Liver (tissue), 9 donors: Measurements from ENCODE around the gene RFPL4AL1. TPM values are rescaled to one million over a fixed set of nuclear protein-coding genes. Genes with fewer than 3 reads are reported as not detected.

Experiments
- DNase-seq: peaks from one replicate; pipeline ENCODE4 v3.0.0-alpha.2; 2017; ENCODE audit warnings: low spot score
- H3K27ac ChIP-seq, 2 donors: one replicate each; pipeline ENCODE4 v1.7.0; 2013; ENCODE audit warnings: inconsistent platforms in 2 of 2, low read length in 2 of 2, control low read depth in 1 of 2, low read depth in 1 of 2, mild to moderate bottlenecking in 1 of 2
- H3K27me3 ChIP-seq, 4 donors: one replicate each; pipeline versions ENCODE4 v1.6.1 to v1.7.0; 2013; ENCODE audit warnings: low read length in 3 of 4, inconsistent platforms in 1 of 4, mild to moderate bottlenecking in 1 of 4, moderate library complexity in 1 of 4; ENCODE audit not compliant: control insufficient read depth in 4 of 4, insufficient read depth in 4 of 4
- H3K36me3 ChIP-seq, 4 donors: one replicate each; pipeline versions ENCODE4 v1.6.1 to v1.7.0; 2013; ENCODE audit warnings: low read length in 3 of 4, mild to moderate bottlenecking in 3 of 4, low read depth in 1 of 4, moderate library complexity in 1 of 4; ENCODE audit not compliant: control insufficient read depth in 4 of 4, insufficient read depth in 3 of 4
- H3K4me1 ChIP-seq, 4 donors: one replicate each; pipeline versions ENCODE4 v1.6.1 to v1.7.0; 2013; ENCODE audit warnings: low read length in 3 of 4, mild to moderate bottlenecking in 3 of 4, moderate library complexity in 1 of 4; ENCODE audit not compliant: control insufficient read depth in 4 of 4, insufficient read depth in 4 of 4
- H3K4me3 ChIP-seq, 3 donors: one replicate each; pipeline versions ENCODE4 v1.6.1 to v1.7.0; 2013; ENCODE audit warnings: low read length in 3 of 3, control low read depth in 1 of 3, low read depth in 1 of 3, mild to moderate bottlenecking in 1 of 3
- H3K9ac ChIP-seq, 2 donors: one replicate each; pipeline ENCODE4 v1.7.0; 2013; ENCODE audit warnings: low read length in 2 of 2, mild to moderate bottlenecking in 2 of 2, moderate library complexity in 2 of 2, control low read depth in 1 of 2, low read depth in 1 of 2
- H3K9me3 ChIP-seq, 4 donors: one replicate each; pipeline versions ENCODE4 v1.6.1 to v1.7.0; 2013; ENCODE audit warnings: low read length in 3 of 4; ENCODE audit not compliant: control insufficient read depth in 4 of 4
- CTCF ChIP-seq: fragments of 150-350 bp; IDR thresholded peaks from 2 replicates; pipeline ENCODE4 v1.5.1; 2017; ENCODE audit warnings: improper control_type of control experiment, low read depth, low read length; ENCODE audit not compliant: missing input control
- EGR1 ChIP-seq, 2 donors: IDR thresholded peaks; 2 replicates each; pipeline ENCODE4 v1.6.1; 2016 to 2018; ENCODE audit warnings: antibody characterized with exemption in 2 of 2, low read depth in 2 of 2
- FOXA1 ChIP-seq: IDR thresholded peaks from 2 replicates; pipeline ENCODE4 v1.6.1; 2016; ENCODE audit warnings: antibody characterized with exemption
- GABPA ChIP-seq, 2 donors: IDR thresholded peaks in 1 of 2; conservative IDR thresholded peaks in 1 of 2; 2 replicates each; pipeline ENCODE4 v1.6.1; 2016; ENCODE audit warnings: antibody characterized with exemption in 2 of 2, mild to moderate bottlenecking in 1 of 2, moderate library complexity in 1 of 2
- HNF4A ChIP-seq, 2 donors: conservative IDR thresholded peaks; 2 replicates each; pipeline ENCODE4 v1.6.1; 2016; ENCODE audit warnings: antibody characterized with exemption in 2 of 2, mild to moderate bottlenecking in 2 of 2
- HNF4G ChIP-seq: IDR thresholded peaks from 2 replicates; pipeline ENCODE4 v1.6.1; 2016; ENCODE audit warnings: antibody characterized with exemption
- JUND ChIP-seq, 2 donors: IDR thresholded peaks; 2 replicates each; pipeline ENCODE4 v1.6.1; 2016; ENCODE audit warnings: antibody characterized with exemption in 2 of 2
- MAX ChIP-seq: IDR thresholded peaks from 2 replicates; pipeline ENCODE4 v1.6.1; 2016; ENCODE audit warnings: antibody characterized with exemption
- REST ChIP-seq: IDR thresholded peaks from 2 replicates; pipeline ENCODE4 v1.6.1; 2016; ENCODE audit warnings: antibody characterized with exemption, mild to moderate bottlenecking
- RXRA ChIP-seq, 2 donors: IDR thresholded peaks; 2 replicates each; pipeline ENCODE4 v1.6.1; 2017 to 2018; ENCODE audit warnings: antibody characterized with exemption in 2 of 2, mild to moderate bottlenecking in 1 of 2
- TAF1 ChIP-seq: conservative IDR thresholded peaks from 2 replicates; pipeline ENCODE4 v1.6.1; 2016; ENCODE audit warnings: antibody characterized with exemption, mild to moderate bottlenecking
- YY1 ChIP-seq: IDR thresholded peaks from 2 replicates; pipeline ENCODE4 v1.6.1; 2016; ENCODE audit warnings: antibody characterized with exemption, mild to moderate bottlenecking
- WGBS: extraction: QIAGEN DNeasy Blood & Tissue Kit; methylation state at CpG from one replicate; pipeline ENCODE4 v1.1.7; 2013; 5-methylcytosine and 5-hydroxymethylcytosine counted together
- polyA plus RNA-seq, 2 donors: library from polyadenylated mRNA; stranded (reverse) in 1 of 2; unstranded in 1 of 2; fragments of 200-250 nt in 1 of 2; fragments of >200 nt in 1 of 2; fragmentation: Nextera tagmentation in 1 of 2; extraction: Ambion mirVana in 1 of 2; gene quantifications; one replicate each; pipeline versions ENCODE4 v1.2.1 to v1.2.3, GENCODE V29; 2013 to 2015
- total RNA-seq, 2 donors: library from RNA; depleted of rRNA; stranded (reverse); fragments of >200 nt; gene quantifications; one replicate each; pipeline ENCODE4 v1.2.3, GENCODE V29; 2014
- TF ChIP-seq, protein P1 (sequence below): IDR thresholded peaks from 2 replicates; pipeline ENCODE4 v1.6.1; 2016; ENCODE audit warnings: antibody characterized with exemption
- donor health status: healthy.
- donor health status: healthy.
- donor health status: healthy.
- donor health status: healthy.
- donor health status: healthy.

RFPL4AL1 gene
- total and polyA plus RNA-seq, 4 donors = 0.13 to 0.33 TPM; not detected in 2

DNA sequence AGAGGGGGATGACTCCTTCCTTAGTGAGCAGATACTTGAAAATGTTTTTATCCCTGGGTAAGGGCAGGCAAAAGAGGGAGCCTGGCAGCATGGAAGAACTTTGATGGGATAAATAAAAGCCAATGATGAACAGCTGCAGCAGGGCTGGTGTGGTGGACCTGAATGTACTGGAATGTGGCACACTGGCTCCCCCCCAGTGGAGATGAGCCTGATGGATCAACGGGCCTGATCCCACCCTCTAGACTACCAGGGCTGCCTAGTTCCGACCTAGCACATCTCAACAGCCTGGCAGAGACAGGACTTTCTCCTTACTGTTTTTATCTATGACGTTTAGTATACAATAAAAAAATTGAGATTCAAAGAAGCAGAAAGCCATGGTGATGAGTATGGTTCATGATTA lies 42.4 kb downstream of the RFPL4AL1 start:
- Histone ChIP-seq H3K9ac (no peak overlapping the region), H3K4me3 (no peak overlapping the region), H3K4me1 (peaks cover 0 to 8% (median 3%) of the 10 kb centered on the region in 4 donors), H3K9me3 (no peaks in the 10 kb centered on the region), H3K27me3 (peaks cover 0 to under 1% (median 0%) of the 10 kb centered on the region in 4 donors), H3K27ac (no peak overlapping the region), H3K36me3 (no peaks in the 10 kb centered on the region)
- no peak for TF ChIP-seq HNF4A (conservative IDR thresholded peaks at IDR 0.05)
- no peak for TF ChIP-seq GABPA (IDR thresholded peaks at IDR 0.05 in 1 of 2, conservative IDR thresholded peaks at IDR 0.05 in 1 of 2)
- TF ChIP-seq, protein P1, sequence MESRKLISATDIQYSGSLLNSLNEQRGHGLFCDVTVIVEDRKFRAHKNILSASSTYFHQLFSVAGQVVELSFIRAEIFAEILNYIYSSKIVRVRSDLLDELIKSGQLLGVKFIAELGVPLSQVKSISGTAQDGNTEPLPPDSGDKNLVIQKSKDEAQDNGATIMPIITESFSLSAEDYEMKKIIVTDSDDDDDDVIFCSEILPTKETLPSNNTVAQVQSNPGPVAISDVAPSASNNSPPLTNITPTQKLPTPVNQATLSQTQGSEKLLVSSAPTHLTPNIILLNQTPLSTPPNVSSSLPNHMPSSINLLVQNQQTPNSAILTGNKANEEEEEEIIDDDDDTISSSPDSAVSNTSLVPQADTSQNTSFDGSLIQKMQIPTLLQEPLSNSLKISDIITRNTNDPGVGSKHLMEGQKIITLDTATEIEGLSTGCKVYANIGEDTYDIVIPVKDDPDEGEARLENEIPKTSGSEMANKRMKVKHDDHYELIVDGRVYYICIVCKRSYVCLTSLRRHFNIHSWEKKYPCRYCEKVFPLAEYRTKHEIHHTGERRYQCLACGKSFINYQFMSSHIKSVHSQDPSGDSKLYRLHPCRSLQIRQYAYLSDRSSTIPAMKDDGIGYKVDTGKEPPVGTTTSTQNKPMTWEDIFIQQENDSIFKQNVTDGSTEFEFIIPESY = no peak
- TF ChIP-seq RXRA (IDR thresholded peaks at IDR 0.05) = no peak
- no peak for TF ChIP-seq MAX
- TF ChIP-seq EGR1 (IDR thresholded peaks at IDR 0.05; ENCODE audit: low read depth in 2 of 2) = no peak
- TF ChIP-seq YY1 = no peak
- no peak for TF ChIP-seq TAF1
- no peak for TF ChIP-seq CTCF
- no peak for TF ChIP-seq FOXA1
- DNase-seq = no peak
- WGBS = 61% methylated on average over 3 of the region's 3 CpGs

DNA sequence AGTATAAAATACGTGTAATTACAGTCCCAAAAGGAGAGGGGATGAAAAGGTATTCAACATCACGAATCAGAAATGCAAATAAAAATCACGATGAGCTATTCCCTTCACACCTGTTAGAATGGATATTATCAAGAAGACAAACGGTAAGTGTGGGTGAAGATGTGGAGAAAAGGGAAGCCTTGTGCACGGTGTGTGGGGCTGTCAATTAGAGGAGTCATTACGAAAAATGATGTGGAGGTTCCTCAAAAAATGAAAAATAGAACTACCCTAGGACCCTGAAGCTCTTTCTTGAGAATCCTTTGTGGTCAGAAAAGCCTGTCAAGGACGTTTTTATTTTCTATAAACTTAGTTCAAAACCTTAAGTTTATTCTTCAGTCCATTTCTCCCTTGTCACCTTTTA lies 43.5 kb downstream of the RFPL4AL1 start:
- peaks cover 0 to 3% (median 0%) of the 10 kb centered on the region in 4 donors for H3K27me3 ChIP-seq
- peaks cover 0 to 8% (median 3%) of the 10 kb centered on the region in 4 donors for H3K4me1 ChIP-seq
- no peak overlapping the region for H3K27ac ChIP-seq
- 44% methylated on average over 7 of the region's 7 CpGs for WGBS
- no peak overlapping the region for H3K9ac ChIP-seq
- no peak overlapping the region for H3K4me3 ChIP-seq
- no peak for TF ChIP-seq CTCF
- TF ChIP-seq EGR1 (IDR thresholded peaks at IDR 0.05; ENCODE audit: low read depth in 2 of 2) = no peak
- TF ChIP-seq FOXA1 = no peak
- TF ChIP-seq JUND (IDR thresholded peaks at IDR 0.05) = no peak
- no peak for TF ChIP-seq HNF4G
- no peak for TF ChIP-seq REST
- no peak for TF ChIP-seq HNF4A (conservative IDR thresholded peaks at IDR 0.05)
- TF ChIP-seq YY1 = no peak
- no peak for TF ChIP-seq MAX
- H3K9me3 ChIP-seq = no peaks in the 10 kb centered on the region
- no peaks in the 10 kb centered on the region for H3K36me3 ChIP-seq
- DNase-seq = no peak
